ENCODE data around the gene TTC28.

- TF ChIP-seq CTCF (IDR thresholded peaks at IDR 0.05; ENCODE audit: insufficient read depth, low read depth, low read length) (no peak), EZH2 (IDR thresholded peaks at IDR 0.05; ENCODE audit: insufficient read depth, low read length) (no peak)
These were observed 51.8 kb downstream of the TTC28 start for GRCh38 chr22:28627791-28628190.
